Panc1 (cell line): Measurements from ENCODE around the gene TPCN1. TPM values are rescaled to one million over a fixed set of nuclear protein-coding genes. Genes with fewer than 3 reads are reported as not detected.
A peak's percentile ranks its signal among the peaks of the same experiment; 100 is the strongest.

ENCODE experiments used
- ATAC-seq: fragments of 200-7000 bp; cut with Tn5 transposase; 2 replicates; pipeline ENCODE4 v1.9.1; 2020; ENCODE audit warnings: mild to moderate bottlenecking, moderate library complexity
- BruUV-seq: library from RNA; stranded (reverse); fragments of 400-500 nt; replicated peaks from 2 replicates; lab custom pipeline; 2021; lab: Mats Ljungman, UMichigan
- CTCF ChIA-PET: fragments of 300-600 bp; sonication (Branson Sonifier 250); formaldehyde crosslinking; loops from one replicate; lab custom pipeline; 2022; ENCODE audit warnings: antibody characterized with exemption; lab: Charles Lee
- POLR2A ChIA-PET: fragments of 300-600 bp; sonication (Branson Sonifier 250); formaldehyde crosslinking; loops from one replicate; lab custom pipeline; 2022; ENCODE audit warnings: antibody characterized with exemption; lab: Charles Lee
- DNase-seq: peaks from one replicate; pipeline ENCODE4 v3.0.0-alpha.2; 2010; ENCODE audit warnings: low read depth, low spot score
- H3K27ac ChIP-seq: 2 replicates; pipeline ENCODE4 v1.5.1; 2011; ENCODE audit warnings: mild to moderate bottlenecking, low read length, inconsistent platforms
- H3K27me3 ChIP-seq: fragments of 200-500 bp; sonication (Bioruptor generic); 2 replicates; pipeline ENCODE4 v1.6.0; 2014; ENCODE audit warnings: low read length, inconsistent platforms; ENCODE audit not compliant: control insufficient read depth, insufficient read depth
- H3K36me3 ChIP-seq: fragments of 200-500 bp; sonication (Bioruptor generic); 2 replicates; pipeline ENCODE4 v1.5.1; 2014; ENCODE audit warnings: inconsistent platforms, mild to moderate bottlenecking, low read length, moderate library complexity; ENCODE audit not compliant: control insufficient read depth, insufficient read depth
- H3K4me1 ChIP-seq: 2 replicates; pipeline ENCODE4 v1.5.1; 2011; ENCODE audit warnings: inconsistent platforms, mild to moderate bottlenecking, low read length, moderate library complexity; ENCODE audit not compliant: control insufficient read depth, insufficient read depth
- H3K4me3 ChIP-seq, 2 experiments: 2 replicates each; pipeline ENCODE4 v1.5.1; 2011 to 2012; ENCODE audit warnings: low read depth in 2 of 2, low read length in 2 of 2, mild to moderate bottlenecking in 2 of 2, inconsistent platforms in 1 of 2, moderate library complexity in 1 of 2
- H3K9me3 ChIP-seq: fragments of 200-500 bp; sonication (Bioruptor generic); 2 replicates; pipeline ENCODE4 v1.5.1; 2014; ENCODE audit warnings: low read depth, mild to moderate bottlenecking, inconsistent platforms, low read length, moderate library complexity; ENCODE audit not compliant: control insufficient read depth, insufficient read depth
- POLR2AphosphoS5 ChIP-seq: IDR thresholded peaks from 2 replicates; pipeline ENCODE4 v1.6.1; 2012; ENCODE audit warnings: mild to moderate bottlenecking, low read depth, low read length, moderate library complexity
- REST ChIP-seq, 2 experiments: IDR thresholded peaks; 2 replicates each; pipeline ENCODE4 v1.6.1; 2011 to 2012; ENCODE audit warnings: low read depth in 2 of 2, control low read depth in 1 of 2, low read length in 1 of 2, mild to moderate bottlenecking in 1 of 2, moderate library complexity in 1 of 2; ENCODE audit not compliant: insufficient read depth in 1 of 2
- SIN3A ChIP-seq: IDR thresholded peaks from 2 replicates; pipeline ENCODE4 v1.6.1; 2012; ENCODE audit warnings: low read depth, mild to moderate bottlenecking, low read length, moderate library complexity, borderline replicate concordance; ENCODE audit not compliant: insufficient read depth
- TCF7L2 ChIP-seq: IDR thresholded peaks from 2 replicates; pipeline ENCODE4 v1.6.1; 2011; ENCODE audit warnings: mild to moderate bottlenecking, low read depth, low read length, inconsistent platforms
- in situ Hi-C: cut with HindIII; loops from 2 replicates; pipeline ENCODE4 v1.10.0; 2016; ENCODE audit warnings: low sequenced_read_pairs, low pct_unique_long_range_greater_than_20kb
- intact Hi-C: fragments of 100-400 bp; cut with micrococcal nuclease; formaldehyde crosslinking; loops from one replicate; pipeline ENCODE4 v1.10.0; 2022; ENCODE audit not compliant: unreplicated experiment
- total RNA-seq: library from RNA; stranded (reverse); gene quantifications from one replicate; pipeline ENCODE4 v1.2.1, GENCODE V29; 2021; ENCODE audit not compliant: unreplicated experiment
- TF ChIP-seq, protein P1 (sequence below): fragments of 450-650 bp; IDR thresholded peaks from 2 replicates; pipeline ENCODE4 v1.5.1; 2017; ENCODE audit warnings: mild to moderate bottlenecking

Gene TPCN1
- total RNA-seq, 1 experiment from 2014 or later = 75.2 TPM

- Histone ChIP-seq H3K4me3 (no peak overlapping the region), H3K9me3 (no peaks in the 10 kb centered on the region), H3K4me1 (no peaks in the 10 kb centered on the region), H3K27ac (no peak overlapping the region), H3K36me3 (no peaks in the 10 kb centered on the region; the same call in 1 of the 2 replicates), H3K27me3 (no peaks in the 10 kb centered on the region)
- ATAC-seq = 0 out of 2 replicates have a peak, but pooled peaks have one; percentile 32
- BruUV-seq = no TSS peak
- ChIA-PET POLR2A (no interaction called here), CTCF (no interaction called here)
- no peak for DNase-seq
- TF ChIP-seq TCF7L2 (no peak), POLR2AphosphoS5 (no peak), REST (IDR thresholded peaks at IDR 0.05; ENCODE audit: insufficient read depth in 1 of 2, low read depth in 2 of 2, low read length in 1 of 2) (no peak), SIN3A (no peak)
- TF ChIP-seq, protein P1, sequence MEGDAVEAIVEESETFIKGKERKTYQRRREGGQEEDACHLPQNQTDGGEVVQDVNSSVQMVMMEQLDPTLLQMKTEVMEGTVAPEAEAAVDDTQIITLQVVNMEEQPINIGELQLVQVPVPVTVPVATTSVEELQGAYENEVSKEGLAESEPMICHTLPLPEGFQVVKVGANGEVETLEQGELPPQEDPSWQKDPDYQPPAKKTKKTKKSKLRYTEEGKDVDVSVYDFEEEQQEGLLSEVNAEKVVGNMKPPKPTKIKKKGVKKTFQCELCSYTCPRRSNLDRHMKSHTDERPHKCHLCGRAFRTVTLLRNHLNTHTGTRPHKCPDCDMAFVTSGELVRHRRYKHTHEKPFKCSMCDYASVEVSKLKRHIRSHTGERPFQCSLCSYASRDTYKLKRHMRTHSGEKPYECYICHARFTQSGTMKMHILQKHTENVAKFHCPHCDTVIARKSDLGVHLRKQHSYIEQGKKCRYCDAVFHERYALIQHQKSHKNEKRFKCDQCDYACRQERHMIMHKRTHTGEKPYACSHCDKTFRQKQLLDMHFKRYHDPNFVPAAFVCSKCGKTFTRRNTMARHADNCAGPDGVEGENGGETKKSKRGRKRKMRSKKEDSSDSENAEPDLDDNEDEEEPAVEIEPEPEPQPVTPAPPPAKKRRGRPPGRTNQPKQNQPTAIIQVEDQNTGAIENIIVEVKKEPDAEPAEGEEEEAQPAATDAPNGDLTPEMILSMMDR = no peak
- in situ Hi-C loops (no loop called here), intact Hi-C loops (no loop called here)
These were observed 65.4 kb downstream of the TPCN1 start for GRCh38 chr12:113286712-113287111.

GRCh38 chr12:113287146-113287898 lies 66.1 kb downstream of the TPCN1 start:
- DNase-seq (no peak), ATAC-seq (no peak)
- ChIA-PET POLR2A (no interaction called here), CTCF (no interaction called here)
- Histone ChIP-seq H3K36me3 (no peaks in the 10 kb centered on the region; the same call in 1 of the 2 replicates), H3K27me3 (no peaks in the 10 kb centered on the region), H3K27ac (no peak overlapping the region), H3K4me1 (no peaks in the 10 kb centered on the region), H3K9me3 (no peaks in the 10 kb centered on the region), H3K4me3 (no peak overlapping the region)
- intact Hi-C loops (no loop called here), in situ Hi-C loops (no loop called here)
- BruUV-seq = no TSS peak
- TF ChIP-seq, protein P1 = no peak
- no peak for TF ChIP-seq REST (IDR thresholded peaks at IDR 0.05; ENCODE audit: insufficient read depth in 1 of 2, low read depth in 2 of 2, low read length in 1 of 2)
- no peak for TF ChIP-seq POLR2AphosphoS5
- no peak for TF ChIP-seq TCF7L2
- TF ChIP-seq SIN3A = no peak
